BLaER1 treated with 17β-estradiol and CSF1 and Interleukin-3, amounts not matched to agents 10 nM and 100 nM (cell line): Measurements from ENCODE around the gene KLHDC4.
A peak's percentile ranks its signal among the peaks of the same experiment; 100 is the strongest.
"Not testable (repeated sequence)": the region's sequence is repeated elsewhere in the genome, so short reads cannot be mapped to it uniquely, and the experiment has no call there.

Source experiments
- H3K27ac ChIP-seq, 11 experiments: shearing (Covaris generic); formaldehyde crosslinking; 2 replicates each; pipeline ENCODE4 v1.8.1; 2022
- H3K27me3 ChIP-seq, 11 experiments: shearing (Covaris generic); formaldehyde crosslinking; 2 replicates each; pipeline ENCODE4 v1.8.1; 2022
- H3K36me3 ChIP-seq, 11 experiments: shearing (Covaris generic); formaldehyde crosslinking; 2 replicates each; pipeline ENCODE4 v1.8.1; 2022
- H3K4me1 ChIP-seq, 10 experiments: shearing (Covaris generic); formaldehyde crosslinking; 2 replicates each; pipeline ENCODE4 v1.8.1; 2022
- H3K4me2 ChIP-seq, 11 experiments: shearing (Covaris generic); formaldehyde crosslinking; 2 replicates each; pipeline ENCODE4 v1.8.1; 2022
- H3K4me3 ChIP-seq, 10 experiments: shearing (Covaris generic); formaldehyde crosslinking; 2 replicates each; pipeline ENCODE4 v1.8.1; 2022
- H3K9ac ChIP-seq, 11 experiments: shearing (Covaris generic); formaldehyde crosslinking; 2 replicates each; pipeline ENCODE4 v1.8.1; 2022
- H3K9me3 ChIP-seq, 11 experiments: shearing (Covaris generic); formaldehyde crosslinking; replicated peaks in 1 of 11; 2 replicates each; pipeline ENCODE4 v1.8.1; 2022
- H4K20me1 ChIP-seq, 11 experiments: shearing (Covaris generic); formaldehyde crosslinking; 2 replicates each; pipeline ENCODE4 v1.8.1; 2022
- Cebpa-rat ChIP-seq, 11 experiments: shearing (Covaris generic); IDR thresholded peaks; 2 replicates each; pipeline ENCODE4 v1.8.1; 2022

KLHDC4 gene

DNA sequence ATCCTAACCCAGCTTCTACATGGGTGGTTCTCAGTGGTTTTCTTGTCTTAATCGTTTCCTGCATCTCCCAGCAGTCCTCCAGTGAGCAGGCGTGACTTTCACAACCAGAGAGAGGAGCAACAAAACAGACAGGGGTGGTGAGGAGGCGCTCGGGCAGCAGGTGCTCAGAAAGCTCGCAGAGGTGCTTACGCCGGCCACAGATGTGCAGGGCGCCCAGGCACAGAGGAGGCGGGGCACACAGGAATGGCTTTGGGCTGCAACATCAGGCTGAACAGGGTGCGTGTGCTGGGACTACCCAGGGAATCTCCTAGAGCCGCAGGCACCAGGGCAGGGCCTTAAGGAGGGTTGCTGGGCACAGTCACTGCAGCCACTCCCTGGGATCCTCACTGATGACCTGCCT, 32.6 kb downstream of the KLHDC4 start:
- no peaks in the 10 kb centered on the region for H3K27me3 ChIP-seq
- H3K9me3 ChIP-seq = no peaks in the 10 kb centered on the region
- TF ChIP-seq Cebpa-rat (IDR thresholded peaks at IDR 0.05) = no peak
- no peak overlapping the region for H3K9ac ChIP-seq
- no peak overlapping the region for H3K27ac ChIP-seq
- no peak overlapping the region for H3K4me3 ChIP-seq
- peaks cover 65 to 94% (median 86%) of the 10 kb centered on the region in 11 experiments for H3K36me3 ChIP-seq
- no peak overlapping the region for H3K4me2 ChIP-seq
- H4K20me1 ChIP-seq = peaks cover 0 to 73% (median 44%) of the 10 kb centered on the region in 11 experiments; a peak in 19 of 22 replicates
- peaks cover 5 to 10% (median 7%) of the 10 kb centered on the region in 10 experiments for H3K4me1 ChIP-seq

DNA sequence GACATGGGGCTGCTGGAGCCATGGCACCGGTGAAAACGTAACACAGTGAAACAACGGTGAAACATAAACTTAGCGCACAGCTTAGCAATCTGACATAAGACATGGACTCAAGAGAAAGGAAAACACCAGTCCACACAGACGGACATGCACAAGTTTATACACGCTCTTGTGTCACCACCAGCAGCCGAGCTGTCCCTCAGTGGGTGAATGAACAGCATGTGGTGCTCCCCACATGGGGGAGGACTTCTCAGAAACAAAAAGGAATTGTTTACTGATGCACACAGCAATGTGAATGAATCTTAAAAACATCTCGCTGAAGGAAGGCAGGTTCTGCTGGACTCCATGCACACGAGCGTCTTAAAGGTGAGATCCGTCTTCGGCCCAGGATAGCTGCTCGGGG, 34.2 kb downstream of the KLHDC4 start:
- TF ChIP-seq Cebpa-rat (IDR thresholded peaks at IDR 0.05) = no peak
- peaks cover 51 to 87% (median 70%) of the 10 kb centered on the region in 11 experiments for H3K36me3 ChIP-seq
- H3K4me3 ChIP-seq = no peak overlapping the region
- H3K27me3 ChIP-seq = no peaks in the 10 kb centered on the region
- H3K27ac ChIP-seq = no peak overlapping the region
- peaks cover 20 to 26% (median 23%) of the 10 kb centered on the region in 10 experiments for H3K4me1 ChIP-seq
- H3K9ac ChIP-seq = no peak overlapping the region
- peaks cover 0 to 57% (median 36%) of the 10 kb centered on the region in 11 experiments; a peak in 19 of 22 replicates for H4K20me1 ChIP-seq
- H3K4me2 ChIP-seq = no peak overlapping the region
- H3K9me3 ChIP-seq = no peaks in the 10 kb centered on the region

DNA sequence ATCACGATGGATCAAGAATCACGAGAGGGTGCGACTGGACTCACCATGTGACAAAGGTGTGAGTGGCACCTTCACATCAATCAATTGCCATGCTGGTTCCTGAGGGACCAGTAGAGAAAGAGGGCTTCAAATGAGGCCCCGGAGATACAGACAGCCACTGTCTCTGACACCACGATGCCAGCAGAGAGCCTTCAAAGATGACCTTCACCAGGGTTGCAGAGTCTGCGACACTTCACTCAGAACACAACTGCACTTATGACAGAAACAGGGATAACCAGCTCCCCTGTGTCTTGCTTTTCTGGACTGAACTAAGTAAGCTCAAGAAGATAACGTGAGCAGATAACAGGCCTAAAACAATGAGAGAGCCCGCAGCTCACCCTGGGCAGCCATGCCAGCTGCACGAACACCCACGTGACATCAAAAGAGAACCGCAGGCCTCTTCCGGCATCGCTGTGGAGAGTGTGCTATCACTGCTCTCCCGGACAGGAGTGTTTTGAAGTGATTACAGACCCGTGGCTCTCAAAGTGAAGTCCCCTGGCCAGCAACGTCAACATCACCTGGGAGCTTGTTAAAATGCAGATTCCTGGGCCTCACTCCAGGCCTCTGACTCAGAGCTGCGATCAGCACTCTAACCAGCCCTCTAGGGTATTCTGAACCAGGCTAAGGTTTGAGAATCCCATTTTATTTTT, 36.4 kb downstream of the KLHDC4 start:
- Histone ChIP-seq H3K9ac (no peak overlapping the region; a peak in 1 of 22 replicates), H3K4me1 (peaks cover 35 to 42% (median 39%) of the 10 kb centered on the region in 10 experiments), H3K4me2 (no peak overlapping the region), H3K9me3 (no peaks in the 10 kb centered on the region), H3K36me3 (peaks cover 40 to 70% (median 52%) of the 10 kb centered on the region in 11 experiments), H3K27ac (peak overlapping the region in 1 of 11 experiments; percentile 70; a peak in 1 of 22 replicates), H4K20me1 (peaks cover 4 to 36% (median 18%) of the 10 kb centered on the region in 11 experiments; a peak in 18 of 22 replicates), H3K27me3 (no peaks in the 10 kb centered on the region), H3K4me3 (no peak overlapping the region)
- no peak for TF ChIP-seq Cebpa-rat (IDR thresholded peaks at IDR 0.05)

DNA sequence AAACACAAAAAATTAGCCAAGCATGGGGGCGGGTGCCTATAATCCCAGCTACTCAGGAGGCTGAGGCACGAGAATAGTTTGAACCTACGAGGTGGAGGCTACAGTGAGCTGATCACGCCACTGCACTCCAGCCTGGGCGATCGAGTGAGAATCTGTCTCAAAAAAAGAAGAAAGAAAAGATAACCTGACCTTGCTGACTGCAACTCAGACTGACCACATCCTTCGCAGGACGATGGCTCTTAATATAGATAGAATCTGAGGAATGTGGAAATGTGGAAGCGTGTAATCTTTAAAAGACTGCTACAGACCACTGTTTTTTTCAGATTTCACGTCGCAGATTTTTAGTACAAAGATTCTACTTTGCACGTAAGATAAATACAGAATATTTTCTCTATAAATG, 37.8 kb downstream of the KLHDC4 start:
- peaks cover 49 to 56% (median 53%) of the 10 kb centered on the region in 10 experiments for H3K4me1 ChIP-seq
- peaks cover 2 to 25% (median 15%) of the 10 kb centered on the region in 11 experiments; a peak in 19 of 22 replicates for H4K20me1 ChIP-seq
- H3K4me3 ChIP-seq = no peak overlapping the region
- H3K36me3 ChIP-seq = peaks cover 29 to 56% (median 41%) of the 10 kb centered on the region in 11 experiments
- H3K9me3 ChIP-seq = no peaks in the 10 kb centered on the region
- peak overlapping the region; percentile 45 to 83 (median 69) for H3K4me2 ChIP-seq
- H3K9ac ChIP-seq = peak overlapping the region in 9 of 11 experiments; percentile 14 to 64 (median 50); a peak in 15 of 22 replicates
- H3K27ac ChIP-seq = peak overlapping the region in 10 of 11 experiments; percentile 22 to 79 (median 63); a peak in 20 of 22 replicates
- H3K27me3 ChIP-seq = no peaks in the 10 kb centered on the region
- TF ChIP-seq Cebpa-rat (IDR thresholded peaks at IDR 0.05) = no peak

DNA sequence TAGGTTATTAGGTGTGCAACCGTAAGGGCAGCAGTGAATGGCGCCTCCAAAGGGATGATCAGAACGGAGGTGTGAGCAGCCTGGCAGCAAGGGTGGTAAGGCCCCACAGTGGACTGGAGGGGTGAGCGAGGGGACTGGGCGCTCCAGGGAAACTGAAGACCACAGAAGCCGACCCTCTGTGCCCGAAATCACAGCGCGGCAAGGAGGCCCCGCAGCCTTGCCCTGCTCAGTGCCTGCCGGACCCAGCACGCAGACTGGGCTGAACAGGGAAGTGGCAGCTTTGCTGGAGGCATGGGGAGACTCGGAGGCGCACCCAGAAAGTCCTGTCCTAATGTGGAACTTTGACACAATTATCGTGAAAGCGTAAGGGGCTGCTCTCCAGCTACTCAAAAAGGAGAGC, 38.4 kb downstream of the KLHDC4 start:
- Histone ChIP-seq H3K36me3 (peaks cover 34 to 56% (median 43%) of the 10 kb centered on the region in 11 experiments), H3K9ac (peak overlapping the region in 9 of 11 experiments; percentile 14 to 64 (median 50); a peak in 15 of 22 replicates), H3K9me3 (no peaks in the 10 kb centered on the region), H3K4me1 (peaks cover 55 to 62% (median 59%) of the 10 kb centered on the region in 10 experiments), H3K27ac (peak overlapping the region in 10 of 11 experiments; percentile 22 to 79 (median 63); a peak in 20 of 22 replicates), H3K4me3 (no peak overlapping the region), H3K27me3 (no peaks in the 10 kb centered on the region), H4K20me1 (peaks cover 0 to 29% (median 22%) of the 10 kb centered on the region in 11 experiments; a peak in 17 of 22 replicates), H3K4me2 (peak overlapping the region; percentile 45 to 83 (median 69))
- TF ChIP-seq Cebpa-rat (IDR thresholded peaks at IDR 0.05) = no peak

DNA sequence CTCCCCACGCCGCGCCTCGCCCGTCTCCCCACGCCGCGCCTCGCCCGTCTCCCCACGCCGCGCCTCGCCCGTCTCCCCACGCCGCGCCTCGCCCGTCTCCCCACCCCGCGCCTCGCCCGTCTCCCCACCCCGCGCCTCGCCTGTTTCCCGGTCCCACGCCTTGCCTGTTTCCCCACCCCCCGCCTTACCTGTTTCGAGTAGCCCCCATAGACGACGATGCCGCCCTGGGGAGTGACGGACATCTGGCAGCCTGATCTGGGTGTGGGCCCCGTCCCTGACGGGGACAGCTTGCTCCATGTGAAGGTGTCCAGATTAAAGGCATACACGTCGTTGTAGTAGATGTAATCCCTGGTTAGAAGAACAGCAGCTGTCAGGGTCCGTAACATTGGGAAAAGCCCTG, 39.2 kb downstream of the KLHDC4 start:
- peak overlapping the region in 10 of 11 experiments; percentile 49 to 83 (median 70); a peak in 17 of 22 replicates for H3K4me2 ChIP-seq
- H3K4me1 ChIP-seq = peaks cover 55 to 70% (median 67%) of the 10 kb centered on the region in 10 experiments
- H3K9me3 ChIP-seq, H3K4me3 ChIP-seq, H3K27me3 ChIP-seq: not testable (repeated sequence)
- peak overlapping the region in 5 of 11 experiments; percentile 43 to 79 (median 70); a peak in 8 of 22 replicates for H3K27ac ChIP-seq
- peaks cover 32 to 56% (median 43%) of the 10 kb centered on the region in 11 experiments for H3K36me3 ChIP-seq
- peak overlapping the region in 4 of 11 experiments; percentile 49 to 64 (median 56); a peak in 4 of 22 replicates for H3K9ac ChIP-seq
- H4K20me1 ChIP-seq = peaks cover 0 to 36% (median 21%) of the 10 kb centered on the region in 11 experiments; a peak in 17 of 22 replicates

DNA sequence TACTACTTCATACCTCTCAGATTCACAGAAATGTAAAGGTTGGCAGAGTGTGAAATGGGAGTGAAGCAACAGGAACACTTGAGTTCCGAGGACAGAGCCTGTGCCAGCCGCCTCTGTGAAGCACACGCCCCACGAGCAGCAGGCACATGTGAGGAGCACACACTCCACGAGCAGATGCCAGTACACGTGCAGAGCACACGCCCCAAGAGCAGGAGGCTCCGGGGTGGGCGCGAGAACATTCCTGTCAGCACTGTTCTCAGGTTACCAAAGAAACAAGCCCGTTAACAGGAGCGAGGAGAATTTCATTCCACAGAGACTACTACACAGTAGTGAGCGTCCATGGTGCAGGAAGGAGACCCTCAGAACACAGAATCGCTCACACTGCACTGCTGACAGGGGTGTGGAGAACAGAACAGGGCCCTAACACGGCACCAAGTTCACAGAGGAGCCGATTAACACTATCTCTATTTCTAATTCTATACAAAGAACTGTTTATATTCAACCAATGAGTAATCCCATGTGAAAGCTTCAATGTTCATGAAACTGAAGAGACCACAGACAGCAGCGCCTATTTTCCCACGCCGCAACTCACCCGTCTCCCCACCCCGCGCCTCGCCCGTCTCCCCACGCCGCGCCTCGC, 40.1 kb downstream of the KLHDC4 start:
- peaks cover 0 to 44% (median 22%) of the 10 kb centered on the region in 11 experiments; a peak in 18 of 22 replicates for H4K20me1 ChIP-seq
- peaks cover 55 to 79% (median 76%) of the 10 kb centered on the region in 10 experiments for H3K4me1 ChIP-seq
- H3K9me3 ChIP-seq = no peaks in the 10 kb centered on the region
- peak overlapping the region; percentile 66 to 89 (median 81) for H3K4me2 ChIP-seq
- no peak for TF ChIP-seq Cebpa-rat (IDR thresholded peaks at IDR 0.05)
- H3K9ac ChIP-seq = peak overlapping the region in 10 of 11 experiments; percentile 15 to 75 (median 54); a peak in 15 of 22 replicates
- H3K36me3 ChIP-seq = peaks cover 28 to 53% (median 39%) of the 10 kb centered on the region in 11 experiments
- peak overlapping the region in 10 of 11 experiments; percentile 38 to 90 (median 75); a peak in 20 of 22 replicates for H3K27ac ChIP-seq
- no peak overlapping the region for H3K4me3 ChIP-seq
- H3K27me3 ChIP-seq = no peaks in the 10 kb centered on the region

DNA sequence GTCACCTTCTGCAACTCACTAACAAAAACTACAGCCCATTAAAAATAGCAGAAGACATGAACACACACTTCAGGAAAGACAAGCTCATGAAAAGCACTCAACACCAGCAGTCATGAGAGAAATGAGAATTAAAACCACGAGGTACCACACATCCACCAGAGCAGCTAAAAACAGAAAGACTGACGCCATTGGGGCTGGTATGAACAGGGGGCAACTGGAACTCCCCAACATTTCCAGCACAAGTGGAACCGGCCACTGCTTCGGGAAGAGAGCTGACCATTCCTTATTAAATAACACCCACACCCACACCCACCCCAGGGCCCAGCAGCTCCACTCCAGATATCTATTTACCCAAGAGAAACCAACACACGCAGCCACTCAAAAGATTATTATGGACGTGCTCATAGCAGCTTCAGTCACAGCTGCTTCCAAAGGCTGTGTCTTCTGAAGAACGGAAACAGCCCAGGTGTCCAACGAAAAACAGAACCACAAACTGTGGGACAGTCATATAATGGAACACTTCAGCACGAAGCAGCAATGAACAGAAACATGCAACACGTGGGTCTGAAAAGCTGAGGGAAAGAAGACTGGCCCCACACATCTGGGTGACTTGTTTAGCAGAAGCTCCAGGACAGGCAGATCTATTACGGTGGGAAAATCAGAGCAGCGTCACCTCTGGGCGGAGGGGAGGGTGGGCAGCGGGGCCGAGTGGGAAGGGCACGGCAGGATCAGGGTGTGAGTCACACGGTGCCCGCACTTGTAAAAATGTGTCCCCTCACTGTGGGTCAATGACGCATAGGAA, 41.1 kb downstream of the KLHDC4 start:
- H3K27ac ChIP-seq = peak overlapping the region in 9 of 11 experiments; percentile 61 to 90 (median 75); a peak in 19 of 22 replicates
- peaks cover 0 to 49% (median 23%) of the 10 kb centered on the region in 11 experiments; a peak in 18 of 22 replicates for H4K20me1 ChIP-seq
- H3K9ac ChIP-seq = peak overlapping the region in 9 of 11 experiments; percentile 40 to 75 (median 59); a peak in 14 of 22 replicates
- no peaks in the 10 kb centered on the region for H3K27me3 ChIP-seq
- H3K9me3 ChIP-seq = peaks cover 0 to 8% (median 5%) of the 10 kb centered on the region in 11 experiments; a peak in 11 of 22 replicates
- peaks cover 23 to 53% (median 40%) of the 10 kb centered on the region in 11 experiments for H3K36me3 ChIP-seq
- peaks cover 55 to 89% (median 85%) of the 10 kb centered on the region in 10 experiments for H3K4me1 ChIP-seq
- H3K4me3 ChIP-seq = peak overlapping the region in 1 of 10 experiments; percentile 23; a peak in 2 of 20 replicates
- H3K4me2 ChIP-seq = peak overlapping the region; percentile 66 to 89 (median 81)
- TF ChIP-seq Cebpa-rat (IDR thresholded peaks at IDR 0.05) = no peak
